Measurements from ENCODE around the gene PCSK4. TPM values are rescaled to one million over a fixed set of nuclear protein-coding genes. Genes with fewer than 3 reads are reported as not detected.

The PCSK4 gene
- total and polyA plus RNA-seq, 2 of the 13 experiments (the other 11 are each of a cell fraction or from before 2014, with no cell fraction given), result 2.0 to 2.7 TPM

DNA sequence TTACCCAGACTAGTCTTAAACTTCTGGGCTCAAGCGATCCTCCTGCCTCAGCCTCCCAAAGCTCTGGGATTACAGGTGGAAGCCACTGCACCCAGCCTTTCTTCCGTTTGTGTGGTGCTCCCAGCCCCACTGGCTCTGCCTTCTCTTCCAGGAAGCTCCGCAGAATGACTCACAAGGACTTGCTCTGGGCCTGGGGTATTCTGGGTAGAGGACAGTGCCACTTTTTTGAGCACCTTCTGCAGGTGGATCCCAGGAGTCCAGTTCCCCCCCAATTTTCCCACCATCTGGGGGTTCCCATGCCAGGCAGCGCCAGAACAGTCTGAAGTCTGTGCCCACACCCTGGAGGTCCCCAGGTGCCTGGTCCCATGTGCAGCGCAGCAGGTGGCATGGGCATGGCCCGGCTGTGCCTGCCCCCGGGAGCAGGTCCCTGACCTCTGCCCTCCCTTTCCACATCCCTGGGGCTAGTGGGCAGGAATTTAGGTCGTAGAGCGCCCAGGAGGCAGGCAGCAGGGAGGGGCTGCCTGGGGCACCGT is 2.4 kb upstream of the PCSK4 start (continued):
- TF ChIP-seq ZNF513 (CRISPR knock-in tag; conservative IDR thresholded peaks at IDR 0.05), result no peak
- TF ChIP-seq FOSL2 (CRISPR knock-in tag; IDR thresholded peaks at IDR 0.05), result peak; percentile 87
- 0 out of 2 replicates have a peak, but pooled peaks have one; percentile 43 for TF ChIP-seq ZNF782 (CRISPR knock-in tag; IDR thresholded peaks at IDR 0.05; ENCODE audit: borderline replicate concordance)
- no peak for TF ChIP-seq ZNF530 (CRISPR knock-in tag; IDR thresholded peaks at IDR 0.05; ENCODE audit: low read depth)
- peak; percentile 48; the same call in 1 of the 2 replicates for TF ChIP-seq TARDBP (CRISPR knock-in tag; IDR thresholded peaks at IDR 0.05)
- TF ChIP-seq, protein P1, sequence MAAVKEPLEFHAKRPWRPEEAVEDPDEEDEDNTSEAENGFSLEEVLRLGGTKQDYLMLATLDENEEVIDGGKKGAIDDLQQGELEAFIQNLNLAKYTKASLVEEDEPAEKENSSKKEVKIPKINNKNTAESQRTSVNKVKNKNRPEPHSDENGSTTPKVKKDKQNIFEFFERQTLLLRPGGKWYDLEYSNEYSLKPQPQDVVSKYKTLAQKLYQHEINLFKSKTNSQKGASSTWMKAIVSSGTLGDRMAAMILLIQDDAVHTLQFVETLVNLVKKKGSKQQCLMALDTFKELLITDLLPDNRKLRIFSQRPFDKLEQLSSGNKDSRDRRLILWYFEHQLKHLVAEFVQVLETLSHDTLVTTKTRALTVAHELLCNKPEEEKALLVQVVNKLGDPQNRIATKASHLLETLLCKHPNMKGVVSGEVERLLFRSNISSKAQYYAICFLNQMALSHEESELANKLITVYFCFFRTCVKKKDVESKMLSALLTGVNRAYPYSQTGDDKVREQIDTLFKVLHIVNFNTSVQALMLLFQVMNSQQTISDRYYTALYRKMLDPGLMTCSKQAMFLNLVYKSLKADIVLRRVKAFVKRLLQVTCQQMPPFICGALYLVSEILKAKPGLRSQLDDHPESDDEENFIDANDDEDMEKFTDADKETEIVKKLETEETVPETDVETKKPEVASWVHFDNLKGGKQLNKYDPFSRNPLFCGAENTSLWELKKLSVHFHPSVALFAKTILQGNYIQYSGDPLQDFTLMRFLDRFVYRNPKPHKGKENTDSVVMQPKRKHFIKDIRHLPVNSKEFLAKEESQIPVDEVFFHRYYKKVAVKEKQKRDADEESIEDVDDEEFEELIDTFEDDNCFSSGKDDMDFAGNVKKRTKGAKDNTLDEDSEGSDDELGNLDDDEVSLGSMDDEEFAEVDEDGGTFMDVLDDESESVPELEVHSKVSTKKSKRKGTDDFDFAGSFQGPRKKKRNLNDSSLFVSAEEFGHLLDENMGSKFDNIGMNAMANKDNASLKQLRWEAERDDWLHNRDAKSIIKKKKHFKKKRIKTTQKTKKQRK (IDR thresholded peaks at IDR 0.05; ENCODE audit: low read length), result no peak
- no peak for TF ChIP-seq RFXANK (CRISPR knock-in tag; IDR thresholded peaks at IDR 0.05)
- no peak for TF ChIP-seq ZSCAN12 (CRISPR knock-in tag; IDR thresholded peaks at IDR 0.05)
- no peak for TF ChIP-seq KDM3A (CRISPR knock-in tag; IDR thresholded peaks at IDR 0.05; ENCODE audit: low read depth)
- TF ChIP-seq ZSCAN22 (CRISPR knock-in tag; IDR thresholded peaks at IDR 0.05), result no peak
- peak; percentile 50; the same call in 1 of the 2 replicates for TF ChIP-seq NRL (CRISPR knock-in tag; IDR thresholded peaks at IDR 0.05; ENCODE audit: borderline replicate concordance)
- no peak for TF ChIP-seq ZNF670 (CRISPR knock-in tag; IDR thresholded peaks at IDR 0.05; ENCODE audit: borderline replicate concordance)
- no peak for TF ChIP-seq ZFP37 (CRISPR knock-in tag; IDR thresholded peaks at IDR 0.05; ENCODE audit: borderline replicate concordance)
- TF ChIP-seq ZIK1 (CRISPR knock-in tag; IDR thresholded peaks at IDR 0.05; ENCODE audit: borderline replicate concordance, low read depth), result no peak
- TF ChIP-seq ZNF430 (CRISPR knock-in tag; IDR thresholded peaks at IDR 0.05), result no peak; the same call in 1 of the 2 replicates
- TF ChIP-seq SRSF1 (optimal IDR thresholded peaks at IDR 0.05; ENCODE audit: low read depth, low read length), result peak; percentile 69
- TF ChIP-seq, protein P2, sequence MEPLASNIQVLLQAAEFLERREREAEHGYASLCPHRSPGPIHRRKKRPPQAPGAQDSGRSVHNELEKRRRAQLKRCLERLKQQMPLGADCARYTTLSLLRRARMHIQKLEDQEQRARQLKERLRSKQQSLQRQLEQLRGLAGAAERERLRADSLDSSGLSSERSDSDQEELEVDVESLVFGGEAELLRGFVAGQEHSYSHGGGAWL (CRISPR knock-in tag; IDR thresholded peaks at IDR 0.05), result no peak
- no peak for TF ChIP-seq ATM (IDR thresholded peaks at IDR 0.05; ENCODE audit: borderline replicate concordance)
- no peak for TF ChIP-seq RFXAP (CRISPR knock-in tag; IDR thresholded peaks at IDR 0.05; ENCODE audit: borderline replicate concordance)
- TF ChIP-seq ZNF496 (CRISPR knock-in tag; IDR thresholded peaks at IDR 0.05; ENCODE audit: insufficient replicate concordance), result no peak
- TF ChIP-seq PRMT3 (CRISPR knock-in tag; IDR thresholded peaks at IDR 0.05; ENCODE audit: borderline replicate concordance, low read depth), result no peak
- TF ChIP-seq ZFP41 (CRISPR knock-in tag; IDR thresholded peaks at IDR 0.05; ENCODE audit: borderline replicate concordance), result 0 out of 2 replicates have a peak, but pooled peaks have one; percentile 26

Data from HepG2 (cell line).